Measurements from ENCODE around the gene RBM38. TPM values are rescaled to one million over a fixed set of nuclear protein-coding genes. Genes with fewer than 3 reads are reported as not detected.

RBM38 gene
- total and polyA plus RNA-seq, 2 of the 13 experiments (the other 11 are each of a cell fraction or from before 2014, with no cell fraction given), result 24.2 to 34.2 TPM

DNA sequence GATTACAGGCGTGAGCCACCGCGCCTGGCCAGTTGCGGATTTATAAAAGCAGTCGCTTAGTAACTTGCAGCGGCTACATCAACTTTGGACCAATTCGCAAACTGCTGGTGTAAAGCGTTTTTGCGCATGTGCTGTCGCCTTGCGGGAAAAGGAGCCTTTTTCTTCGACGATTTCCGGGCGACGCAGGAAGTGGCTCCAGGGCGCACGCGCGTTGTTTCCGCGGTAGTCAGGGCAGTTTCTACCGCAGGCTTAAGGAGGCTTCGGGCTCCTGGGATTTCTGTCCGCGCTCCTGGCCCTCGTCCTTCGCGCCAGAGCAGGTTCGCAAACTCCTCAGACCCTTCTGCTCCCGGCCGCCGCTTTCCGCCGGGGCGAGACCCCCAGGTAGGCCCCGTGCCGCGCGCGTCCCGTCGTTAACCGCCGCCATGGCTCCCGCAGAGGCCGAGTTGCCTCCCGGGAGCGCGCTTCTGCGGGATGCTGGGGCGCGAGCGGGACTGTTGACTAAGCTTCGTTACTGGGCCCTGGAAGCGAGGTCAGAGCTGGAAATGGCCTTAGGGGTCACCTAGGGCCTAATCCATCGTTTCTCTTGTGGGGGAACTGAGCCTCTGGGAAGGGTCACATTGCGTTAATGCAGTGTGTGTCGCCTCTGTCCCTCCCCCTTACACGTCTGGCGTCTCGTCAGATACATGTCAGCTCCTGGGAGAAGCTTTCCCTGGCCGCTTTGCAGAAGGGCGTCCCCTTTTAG is 40.0 kb upstream of the RBM38 start, which contains the start of gene RAE1 (continued):
- TF ChIP-seq SMC3 (IDR thresholded peaks at IDR 0.05; ENCODE audit: low read length) (no peak), ZNF558 (CRISPR knock-in tag; IDR thresholded peaks at IDR 0.05; ENCODE audit: borderline replicate concordance) (peak; percentile 67; the same call in 1 of the 2 replicates), ZNF567 (CRISPR knock-in tag; IDR thresholded peaks at IDR 0.05; ENCODE audit: borderline replicate concordance) (0 out of 2 replicates have a peak, but pooled peaks have one; percentile 45), ZNF274 (CRISPR knock-in tag; IDR thresholded peaks at IDR 0.05) (peak; percentile 96), RNF219 (CRISPR knock-in tag; IDR thresholded peaks at IDR 0.05) (no peak), IRF2 (CRISPR knock-in tag; IDR thresholded peaks at IDR 0.05) (peak; percentile 57; the same call in 1 of the 2 replicates), PHB2 (IDR thresholded peaks at IDR 0.05; ENCODE audit: partially characterized antibody) (no peak), MLX (CRISPR knock-in tag; IDR thresholded peaks at IDR 0.05) (no peak), ZNF451 (CRISPR knock-in tag; IDR thresholded peaks at IDR 0.05) (peak; percentile 75; the same call in 1 of the 2 replicates), ZNF878 (CRISPR knock-in tag; IDR thresholded peaks at IDR 0.05) (0 out of 2 replicates have a peak, but pooled peaks have one; percentile 32), ATF1 (CRISPR knock-in tag; IDR thresholded peaks at IDR 0.05) (peak; percentile 89), KDM2A (CRISPR knock-in tag; IDR thresholded peaks at IDR 0.05; ENCODE audit: borderline replicate concordance, low read depth) (peak; percentile 97)
- TF ChIP-seq, protein P1, sequence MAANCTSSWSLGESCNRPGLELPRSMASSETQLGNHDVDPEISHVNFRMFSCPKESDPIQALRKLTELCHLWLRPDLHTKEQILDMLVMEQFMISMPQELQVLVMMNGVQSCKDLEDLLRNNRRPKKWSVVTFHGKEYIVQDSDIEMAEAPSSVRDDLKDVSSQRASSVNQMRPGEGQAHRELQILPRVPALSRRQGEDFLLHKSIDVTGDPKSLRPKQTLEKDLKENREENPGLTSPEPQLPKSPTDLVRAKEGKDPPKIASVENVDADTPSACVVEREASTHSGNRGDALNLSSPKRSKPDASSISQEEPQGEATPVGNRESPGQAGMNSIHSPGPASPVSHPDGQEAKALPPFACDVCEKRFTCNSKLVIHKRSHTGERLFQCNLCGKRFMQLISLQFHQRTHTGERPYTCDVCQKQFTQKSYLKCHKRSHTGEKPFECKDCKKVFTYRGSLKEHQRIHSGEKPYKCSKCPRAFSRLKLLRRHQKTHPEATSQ (CRISPR knock-in tag; IDR thresholded peaks at IDR 0.05; ENCODE audit: borderline replicate concordance), result peak; percentile 56; the same call in 1 of the 2 replicates
- TF ChIP-seq, protein P2, sequence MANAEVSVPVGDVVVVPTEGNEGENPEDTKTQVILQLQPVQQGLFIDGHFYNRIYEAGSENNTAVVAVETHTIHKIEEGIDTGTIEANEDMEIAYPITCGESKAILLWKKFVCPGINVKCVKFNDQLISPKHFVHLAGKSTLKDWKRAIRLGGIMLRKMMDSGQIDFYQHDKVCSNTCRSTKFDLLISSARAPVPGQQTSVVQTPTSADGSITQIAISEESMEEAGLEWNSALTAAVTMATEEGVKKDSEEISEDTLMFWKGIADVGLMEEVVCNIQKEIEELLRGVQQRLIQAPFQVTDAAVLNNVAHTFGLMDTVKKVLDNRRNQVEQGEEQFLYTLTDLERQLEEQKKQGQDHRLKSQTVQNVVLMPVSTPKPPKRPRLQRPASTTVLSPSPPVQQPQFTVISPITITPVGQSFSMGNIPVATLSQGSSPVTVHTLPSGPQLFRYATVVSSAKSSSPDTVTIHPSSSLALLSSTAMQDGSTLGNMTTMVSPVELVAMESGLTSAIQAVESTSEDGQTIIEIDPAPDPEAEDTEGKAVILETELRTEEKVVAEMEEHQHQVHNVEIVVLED (CRISPR knock-in tag; IDR thresholded peaks at IDR 0.05; ENCODE audit: borderline replicate concordance), result peak; percentile 87
- TF ChIP-seq, protein P3, sequence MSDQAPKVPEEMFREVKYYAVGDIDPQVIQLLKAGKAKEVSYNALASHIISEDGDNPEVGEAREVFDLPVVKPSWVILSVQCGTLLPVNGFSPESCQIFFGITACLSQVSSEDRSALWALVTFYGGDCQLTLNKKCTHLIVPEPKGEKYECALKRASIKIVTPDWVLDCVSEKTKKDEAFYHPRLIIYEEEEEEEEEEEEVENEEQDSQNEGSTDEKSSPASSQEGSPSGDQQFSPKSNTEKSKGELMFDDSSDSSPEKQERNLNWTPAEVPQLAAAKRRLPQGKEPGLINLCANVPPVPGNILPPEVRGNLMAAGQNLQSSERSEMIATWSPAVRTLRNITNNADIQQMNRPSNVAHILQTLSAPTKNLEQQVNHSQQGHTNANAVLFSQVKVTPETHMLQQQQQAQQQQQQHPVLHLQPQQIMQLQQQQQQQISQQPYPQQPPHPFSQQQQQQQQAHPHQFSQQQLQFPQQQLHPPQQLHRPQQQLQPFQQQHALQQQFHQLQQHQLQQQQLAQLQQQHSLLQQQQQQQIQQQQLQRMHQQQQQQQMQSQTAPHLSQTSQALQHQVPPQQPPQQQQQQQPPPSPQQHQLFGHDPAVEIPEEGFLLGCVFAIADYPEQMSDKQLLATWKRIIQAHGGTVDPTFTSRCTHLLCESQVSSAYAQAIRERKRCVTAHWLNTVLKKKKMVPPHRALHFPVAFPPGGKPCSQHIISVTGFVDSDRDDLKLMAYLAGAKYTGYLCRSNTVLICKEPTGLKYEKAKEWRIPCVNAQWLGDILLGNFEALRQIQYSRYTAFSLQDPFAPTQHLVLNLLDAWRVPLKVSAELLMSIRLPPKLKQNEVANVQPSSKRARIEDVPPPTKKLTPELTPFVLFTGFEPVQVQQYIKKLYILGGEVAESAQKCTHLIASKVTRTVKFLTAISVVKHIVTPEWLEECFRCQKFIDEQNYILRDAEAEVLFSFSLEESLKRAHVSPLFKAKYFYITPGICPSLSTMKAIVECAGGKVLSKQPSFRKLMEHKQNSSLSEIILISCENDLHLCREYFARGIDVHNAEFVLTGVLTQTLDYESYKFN (CRISPR knock-in tag; conservative IDR thresholded peaks at IDR 0.05), result peak; percentile 56
- TF ChIP-seq, protein P4, sequence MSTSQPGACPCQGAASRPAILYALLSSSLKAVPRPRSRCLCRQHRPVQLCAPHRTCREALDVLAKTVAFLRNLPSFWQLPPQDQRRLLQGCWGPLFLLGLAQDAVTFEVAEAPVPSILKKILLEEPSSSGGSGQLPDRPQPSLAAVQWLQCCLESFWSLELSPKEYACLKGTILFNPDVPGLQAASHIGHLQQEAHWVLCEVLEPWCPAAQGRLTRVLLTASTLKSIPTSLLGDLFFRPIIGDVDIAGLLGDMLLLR (CRISPR knock-in tag; IDR thresholded peaks at IDR 0.05), result peak; percentile 87
